Brain microvascular endothelial cell (primary cell): ENCODE data around the gene NFKBIE.

Experiments
- DNase-seq: peaks from one replicate; pipeline ENCODE4 v3.0.0-alpha.2; 2020
- H3K27ac ChIP-seq: fragments of 250-450 bp; sonication (Bioruptor Pico); 2 replicates; pipeline ENCODE4 v1.5.1; 2020; ENCODE audit warnings: mild to moderate bottlenecking, moderate library complexity
- H3K27me3 ChIP-seq: fragments of 250-450 bp; sonication (Bioruptor Pico); replicated peaks from 2 replicates; pipeline ENCODE4 v1.5.1; 2020; ENCODE audit warnings: mild to moderate bottlenecking
- H3K36me3 ChIP-seq: fragments of 250-450 bp; sonication (Bioruptor Pico); replicated peaks from 2 replicates; pipeline ENCODE4 v1.5.1; 2020; ENCODE audit warnings: mild to moderate bottlenecking
- H3K4me3 ChIP-seq: 2 replicates; pipeline ENCODE4 v1.5.1; 2011; ENCODE audit warnings: low read depth, mild to moderate bottlenecking, control low read depth, low read length, moderate library complexity
- CTCF ChIP-seq: IDR thresholded peaks from 2 replicates; pipeline ENCODE4 v1.5.1; 2011; ENCODE audit warnings: low read depth, mild to moderate bottlenecking, moderate library complexity, low read length, control low read depth, inconsistent platforms; ENCODE audit errors: missing control alignments
- in situ Hi-C: cut with HindIII; loops from 2 replicates; pipeline ENCODE4 v1.10.0; 2017; ENCODE audit warnings: low sequenced_read_pairs, low pct_ligation_motif_present

NFKBIE gene

GRCh38 chr6:44292661-44293365 lies 27.5 kb upstream of the NFKBIE start:
- H3K36me3 ChIP-seq: no peaks in the 10 kb centered on the region
- DNase-seq: no peak

GRCh38 chr6:44291841-44292240 lies 26.5 kb upstream of the NFKBIE start:
- no peak overlapping the region for H3K27ac ChIP-seq
- H3K27me3 ChIP-seq: peaks cover 13% of the 10 kb centered on the region
- H3K36me3 ChIP-seq: no peaks in the 10 kb centered on the region
- in situ Hi-C loops: no loop called here
- no peak for DNase-seq
- no peak for TF ChIP-seq CTCF
- H3K4me3 ChIP-seq: no peak overlapping the region

More at GRCh38 chr6:44292661-44293365, 27.5 kb upstream of the NFKBIE start:
- no peak for TF ChIP-seq CTCF
- peaks cover 22% of the 10 kb centered on the region for H3K27me3 ChIP-seq
- H3K27ac ChIP-seq: no peak overlapping the region
- in situ Hi-C loops: no loop called here
- H3K4me3 ChIP-seq: no peak overlapping the region

GRCh38 chr6:44289726-44290260 lies 24.4 kb upstream of the NFKBIE start:
- TF ChIP-seq CTCF: no peak
- peaks cover 5% of the 10 kb centered on the region for H3K27me3 ChIP-seq
- H3K36me3 ChIP-seq: no peaks in the 10 kb centered on the region
- no peak overlapping the region for H3K4me3 ChIP-seq
- DNase-seq: no peak
- no peak overlapping the region for H3K27ac ChIP-seq
- in situ Hi-C loops: no loop called here

GRCh38 chr6:44286747-44287146 lies 21.4 kb upstream of the NFKBIE start:
- no peaks in the 10 kb centered on the region for H3K36me3 ChIP-seq
- TF ChIP-seq CTCF: no peak
- in situ Hi-C loops: no loop called here
- DNase-seq: no peak
- no peak overlapping the region for H3K4me3 ChIP-seq
- H3K27me3 ChIP-seq: peaks cover 7% of the 10 kb centered on the region
- H3K27ac ChIP-seq: no peak overlapping the region

DNA sequence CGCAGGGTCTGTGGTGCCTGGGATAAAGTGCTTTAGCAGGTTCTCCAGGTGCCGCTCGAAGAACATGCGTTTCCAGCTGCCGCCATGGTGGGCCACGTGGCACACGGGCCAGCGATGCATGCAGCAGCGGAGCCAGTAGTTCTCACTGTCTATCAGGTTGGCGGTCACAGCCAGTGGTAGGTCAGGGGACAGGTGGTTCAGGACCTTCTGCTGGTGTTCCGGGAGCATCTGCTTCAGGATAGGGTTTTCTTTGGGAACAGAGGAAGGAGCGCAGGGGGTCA lies 20.9 kb upstream of the NFKBIE start:
- H3K27me3 ChIP-seq: peaks cover 4% of the 10 kb centered on the region
- DNase-seq: no peak
- in situ Hi-C loops: no loop called here
- TF ChIP-seq CTCF: no peak
- H3K36me3 ChIP-seq: no peaks in the 10 kb centered on the region
- H3K27ac ChIP-seq: no peak overlapping the region
- H3K4me3 ChIP-seq: no peak overlapping the region

- no peak for TF ChIP-seq CTCF
- in situ Hi-C loops: no loop called here
- H3K27me3 ChIP-seq: peaks cover 4% of the 10 kb centered on the region
Observed at GRCh38 chr6:44285552-44286284, 20.4 kb upstream of the NFKBIE start.

More at GRCh38 chr6:44285552-44286284, 20.4 kb upstream of the NFKBIE start:
- Histone ChIP-seq H3K27ac (no peak overlapping the region), H3K36me3 (no peaks in the 10 kb centered on the region), H3K4me3 (no peak overlapping the region)
- peak; percentile 25 for DNase-seq
